Measurements from ENCODE around the gene NR2E1.

Gene NR2E1

GRCh38 chr6:108200631-108201030, 34.8 kb downstream of the NR2E1 start:
- H3K9ac ChIP-seq (ENCODE audit: low read depth, low read length) = no peak overlapping the region
- no peaks in the 10 kb centered on the region for H3K27me3 ChIP-seq (ENCODE audit: control insufficient read depth, insufficient read depth, low read length)
- H3K4me1 ChIP-seq (ENCODE audit: control insufficient read depth, insufficient read depth, low read length) = no peaks in the 10 kb centered on the region
- H3K36me3 ChIP-seq (ENCODE audit: insufficient read depth, low read length) = peaks cover 5% of the 10 kb centered on the region
- no peak overlapping the region for H3K4me2 ChIP-seq (ENCODE audit: low read length)
- no peaks in the 10 kb centered on the region for H3K9me3 ChIP-seq (replicated peaks; ENCODE audit: low read length)
- no peak overlapping the region for H3K4me3 ChIP-seq (ENCODE audit: low read length)

GRCh38 chr6:108203189-108204112, 37.6 kb downstream of the NR2E1 start:
- Histone ChIP-seq H3K27me3 (ENCODE audit: control insufficient read depth, insufficient read depth, low read length) (no peaks in the 10 kb centered on the region), H3K9me3 (replicated peaks; ENCODE audit: low read length) (no peaks in the 10 kb centered on the region)

GRCh38 chr6:108207013-108207412, 41.2 kb downstream of the NR2E1 start:
- Histone ChIP-seq H3K27me3 (ENCODE audit: control insufficient read depth, insufficient read depth, low read length) (no peaks in the 10 kb centered on the region), H3K4me1 (ENCODE audit: control insufficient read depth, insufficient read depth, low read length) (no peaks in the 10 kb centered on the region), H3K36me3 (ENCODE audit: insufficient read depth, low read length) (peaks cover 16% of the 10 kb centered on the region), H3K9ac (ENCODE audit: low read depth, low read length) (no peak overlapping the region), H3K4me3 (ENCODE audit: low read length) (no peak overlapping the region), H3K9me3 (replicated peaks; ENCODE audit: low read length) (no peaks in the 10 kb centered on the region), H3K4me2 (ENCODE audit: low read length) (no peak overlapping the region)

More at GRCh38 chr6:108203189-108204112, 37.6 kb downstream of the NR2E1 start:
- Histone ChIP-seq H3K4me2 (ENCODE audit: low read length) (no peak overlapping the region), H3K36me3 (ENCODE audit: insufficient read depth, low read length) (peaks cover 5% of the 10 kb centered on the region), H3K4me3 (ENCODE audit: low read length) (no peak overlapping the region), H3K4me1 (ENCODE audit: control insufficient read depth, insufficient read depth, low read length) (no peaks in the 10 kb centered on the region), H3K9ac (ENCODE audit: low read depth, low read length) (no peak overlapping the region)

- H3K36me3 ChIP-seq (ENCODE audit: insufficient read depth, low read length) = peaks cover 12% of the 10 kb centered on the region
- H3K9me3 ChIP-seq (replicated peaks; ENCODE audit: low read length) = no peaks in the 10 kb centered on the region
- no peaks in the 10 kb centered on the region for H3K4me1 ChIP-seq (ENCODE audit: control insufficient read depth, insufficient read depth, low read length)
- H3K27me3 ChIP-seq (ENCODE audit: control insufficient read depth, insufficient read depth, low read length) = no peaks in the 10 kb centered on the region
- H3K4me2 ChIP-seq (ENCODE audit: low read length) = no peak overlapping the region
- no peak overlapping the region for H3K4me3 ChIP-seq (ENCODE audit: low read length)
- H3K9ac ChIP-seq (ENCODE audit: low read depth, low read length) = no peak overlapping the region
These were observed 43.9 kb downstream of the NR2E1 start for GRCh38 chr6:108209738-108210137.

GRCh38 chr6:108210556-108210955, 44.7 kb downstream of the NR2E1 start:
- Histone ChIP-seq H3K4me3 (ENCODE audit: low read length) (no peak overlapping the region), H3K4me1 (ENCODE audit: control insufficient read depth, insufficient read depth, low read length) (no peaks in the 10 kb centered on the region)

GRCh38 chr6:108211671-108212070, 45.8 kb downstream of the NR2E1 start:
- no peak overlapping the region for H3K4me3 ChIP-seq (ENCODE audit: low read length)
- H3K27me3 ChIP-seq (ENCODE audit: control insufficient read depth, insufficient read depth, low read length) = no peaks in the 10 kb centered on the region
- H3K36me3 ChIP-seq (ENCODE audit: insufficient read depth, low read length) = peaks cover 14% of the 10 kb centered on the region
- no peaks in the 10 kb centered on the region for H3K9me3 ChIP-seq (replicated peaks; ENCODE audit: low read length)
- H3K9ac ChIP-seq (ENCODE audit: low read depth, low read length) = no peak overlapping the region
- H3K4me1 ChIP-seq (ENCODE audit: control insufficient read depth, insufficient read depth, low read length) = no peaks in the 10 kb centered on the region
- no peak overlapping the region for H3K4me2 ChIP-seq (ENCODE audit: low read length)

More at GRCh38 chr6:108210556-108210955, 44.7 kb downstream of the NR2E1 start:
- Histone ChIP-seq H3K9ac (ENCODE audit: low read depth, low read length) (no peak overlapping the region), H3K4me2 (ENCODE audit: low read length) (no peak overlapping the region), H3K27me3 (ENCODE audit: control insufficient read depth, insufficient read depth, low read length) (no peaks in the 10 kb centered on the region), H3K36me3 (ENCODE audit: insufficient read depth, low read length) (peaks cover 12% of the 10 kb centered on the region), H3K9me3 (replicated peaks; ENCODE audit: low read length) (no peaks in the 10 kb centered on the region)

GRCh38 chr6:108222064-108222463, 56.2 kb downstream of the NR2E1 start:
- H3K4me1 ChIP-seq (ENCODE audit: control insufficient read depth, insufficient read depth, low read length) = no peaks in the 10 kb centered on the region
- H3K27me3 ChIP-seq (ENCODE audit: control insufficient read depth, insufficient read depth, low read length) = no peaks in the 10 kb centered on the region
- H3K9me3 ChIP-seq (replicated peaks; ENCODE audit: low read length) = no peaks in the 10 kb centered on the region
- H3K36me3 ChIP-seq (ENCODE audit: insufficient read depth, low read length) = peaks cover 12% of the 10 kb centered on the region
- no peak overlapping the region for H3K9ac ChIP-seq (ENCODE audit: low read depth, low read length)
- H3K4me2 ChIP-seq (ENCODE audit: low read length) = no peak overlapping the region
- H3K4me3 ChIP-seq (ENCODE audit: low read length) = no peak overlapping the region

- Histone ChIP-seq H3K9ac (ENCODE audit: low read depth, low read length) (no peak overlapping the region), H3K4me2 (ENCODE audit: low read length) (no peak overlapping the region), H3K4me3 (ENCODE audit: low read length) (no peak overlapping the region), H3K4me1 (ENCODE audit: control insufficient read depth, insufficient read depth, low read length) (no peaks in the 10 kb centered on the region), H3K27me3 (ENCODE audit: control insufficient read depth, insufficient read depth, low read length) (no peaks in the 10 kb centered on the region), H3K9me3 (replicated peaks; ENCODE audit: low read length) (no peaks in the 10 kb centered on the region), H3K36me3 (ENCODE audit: insufficient read depth, low read length) (peaks cover 12% of the 10 kb centered on the region)
These were observed 56.7 kb downstream of the NR2E1 start for GRCh38 chr6:108222504-108222903.

GRCh38 chr6:108227290-108227689, 61.5 kb downstream of the NR2E1 start:
- no peak overlapping the region for H3K9ac ChIP-seq (ENCODE audit: low read depth, low read length)
- no peaks in the 10 kb centered on the region for H3K27me3 ChIP-seq (ENCODE audit: control insufficient read depth, insufficient read depth, low read length)
- H3K36me3 ChIP-seq (ENCODE audit: insufficient read depth, low read length) = peaks cover 2% of the 10 kb centered on the region
- H3K4me3 ChIP-seq (ENCODE audit: low read length) = no peak overlapping the region
- H3K9me3 ChIP-seq (replicated peaks; ENCODE audit: low read length) = no peaks in the 10 kb centered on the region
- no peaks in the 10 kb centered on the region for H3K4me1 ChIP-seq (ENCODE audit: control insufficient read depth, insufficient read depth, low read length)
- no peak overlapping the region for H3K4me2 ChIP-seq (ENCODE audit: low read length)

- H3K4me2 ChIP-seq (ENCODE audit: low read length) = no peak overlapping the region
- no peak overlapping the region for H3K4me3 ChIP-seq (ENCODE audit: low read length)
- H3K9me3 ChIP-seq (replicated peaks; ENCODE audit: low read length) = no peaks in the 10 kb centered on the region
- H3K27me3 ChIP-seq (ENCODE audit: control insufficient read depth, insufficient read depth, low read length) = no peaks in the 10 kb centered on the region
- no peak overlapping the region for H3K9ac ChIP-seq (ENCODE audit: low read depth, low read length)
- H3K36me3 ChIP-seq (ENCODE audit: insufficient read depth, low read length) = no peaks in the 10 kb centered on the region
- H3K4me1 ChIP-seq (ENCODE audit: control insufficient read depth, insufficient read depth, low read length) = no peaks in the 10 kb centered on the region
These were observed 62.6 kb downstream of the NR2E1 start for GRCh38 chr6:108228416-108228815.

- no peak overlapping the region for H3K4me3 ChIP-seq (ENCODE audit: low read length)
- H3K4me2 ChIP-seq (ENCODE audit: low read length) = no peak overlapping the region
- no peaks in the 10 kb centered on the region for H3K4me1 ChIP-seq (ENCODE audit: control insufficient read depth, insufficient read depth, low read length)
- H3K9ac ChIP-seq (ENCODE audit: low read depth, low read length) = no peak overlapping the region
- H3K9me3 ChIP-seq (replicated peaks; ENCODE audit: low read length) = no peaks in the 10 kb centered on the region
- peaks cover 14% of the 10 kb centered on the region for H3K36me3 ChIP-seq (ENCODE audit: insufficient read depth, low read length)
- H3K27me3 ChIP-seq (ENCODE audit: control insufficient read depth, insufficient read depth, low read length) = no peaks in the 10 kb centered on the region
These were observed 69.3 kb downstream of the NR2E1 start for GRCh38 chr6:108235127-108235526.

- Histone ChIP-seq H3K36me3 (ENCODE audit: insufficient read depth, low read length) (peaks cover 16% of the 10 kb centered on the region), H3K27me3 (ENCODE audit: control insufficient read depth, insufficient read depth, low read length) (no peaks in the 10 kb centered on the region), H3K4me2 (ENCODE audit: low read length) (no peak overlapping the region), H3K4me1 (ENCODE audit: control insufficient read depth, insufficient read depth, low read length) (no peaks in the 10 kb centered on the region), H3K9me3 (replicated peaks; ENCODE audit: low read length) (no peaks in the 10 kb centered on the region), H3K9ac (ENCODE audit: low read depth, low read length) (no peak overlapping the region), H3K4me3 (ENCODE audit: low read length) (no peak overlapping the region)
These were observed 71.0 kb downstream of the NR2E1 start for GRCh38 chr6:108236791-108237190.
